HCEC 1CT (cell line): ENCODE measurements around the gene KLHDC7B.
"Not testable (repeated sequence)": the region's sequence is repeated elsewhere in the genome, so short reads cannot be mapped to it uniquely, and the experiment has no call there.

Experiments used
- DNase-seq: peaks from one replicate; pipeline ENCODE4 v3.0.0-alpha.2; 2017

Gene KLHDC7B

GRCh38 chr22:50517495-50518260, 28.0 kb upstream of the KLHDC7B start:
- no peak for DNase-seq

- no peak for DNase-seq
Measured at GRCh38 chr22:50518606-50519005, 27.1 kb upstream of the KLHDC7B start.

GRCh38 chr22:50519151-50519550, 26.5 kb upstream of the KLHDC7B start:
- DNase-seq, result no peak

- not testable (repeated sequence) for DNase-seq
Measured at GRCh38 chr22:50520184-50520583, 25.5 kb upstream of the KLHDC7B start.

GRCh38 chr22:50520826-50521453, 24.8 kb upstream of the KLHDC7B start:
- DNase-seq, result no peak

GRCh38 chr22:50521710-50522109, 24.0 kb upstream of the KLHDC7B start:
- DNase-seq, result no peak

GRCh38 chr22:50522208-50522805, 23.4 kb upstream of the KLHDC7B start:
- DNase-seq, result no peak

- no peak for DNase-seq
Measured at GRCh38 chr22:50522806-50523438, 22.8 kb upstream of the KLHDC7B start.

GRCh38 chr22:50523458-50523805, 22.3 kb upstream of the KLHDC7B start:
- DNase-seq, result no peak

GRCh38 chr22:50523806-50524675, 21.7 kb upstream of the KLHDC7B start:
- no peak for DNase-seq

GRCh38 chr22:50524676-50525103, 21.0 kb upstream of the KLHDC7B start:
- DNase-seq, result no peak

- peak; percentile 95 for DNase-seq
Measured at GRCh38 chr22:50525104-50525857, 20.4 kb upstream of the KLHDC7B start, which contains the start of gene SCO2. SCO2 (minus strand) TSS chr22:50525598; CDS start chr22:50524411, 1,187 bp downstream.

GRCh38 chr22:50525858-50526107, 19.9 kb upstream of the KLHDC7B start:
- DNase-seq, result no peak

GRCh38 chr22:50526108-50526833, 19.4 kb upstream of the KLHDC7B start:
- DNase-seq, result peak; percentile 58

GRCh38 chr22:50526834-50527801, 18.6 kb upstream of the KLHDC7B start:
- no peak for DNase-seq

GRCh38 chr22:50527921-50528681, 17.6 kb upstream of the KLHDC7B start:
- no peak for DNase-seq

GRCh38 chr22:50528682-50529415, 16.9 kb upstream of the KLHDC7B start:
- no peak for DNase-seq

- no peak for DNase-seq
Measured at GRCh38 chr22:50529416-50529896, 16.2 kb upstream of the KLHDC7B start.
